WTC11 (cell line): Measurements from ENCODE around the gene FGF1. TPM values are rescaled to one million over a fixed set of nuclear protein-coding genes. Genes with fewer than 3 reads are reported as not detected.

Experiments used
- ATAC-seq: fragments of 200-7000 bp; cut with Tn5 transposase; 2 replicates; pipeline ENCODE4 v1.10.0; 2021; ENCODE audit warnings: mild to moderate bottlenecking, moderate library complexity
- CTCF ChIA-PET: fragments of 300-600 bp; sonication (Branson Sonifier 250); formaldehyde crosslinking; loops from one replicate; lab custom pipeline; 2021; ENCODE audit warnings: antibody characterized with exemption; lab: Charles Lee
- POLR2A ChIA-PET: fragments of 350-600 bp; sonication (Branson Sonifier 250); formaldehyde crosslinking; loops from one replicate; lab custom pipeline; 2021; ENCODE audit warnings: antibody characterized with exemption; lab: Charles Lee
- DNase-seq: peaks from one replicate; pipeline ENCODE4 v3.0.0; 2021; ENCODE audit warnings: low spot score
- H3K27ac Mint-ChIP-seq: 2 replicates; pipeline ENCODE4 v1.8.0; 2021; ENCODE audit warnings: mixed read lengths
- H3K27me3 Mint-ChIP-seq: 2 replicates; pipeline ENCODE4 v1.8.0; 2021; ENCODE audit warnings: low read depth, mild to moderate bottlenecking, moderate library complexity, mixed read lengths
- H3K36me3 Mint-ChIP-seq: 2 replicates; pipeline ENCODE4 v1.8.0; 2021; ENCODE audit warnings: mixed read lengths
- H3K4me1 Mint-ChIP-seq: 2 replicates; pipeline ENCODE4 v1.8.0; 2022; ENCODE audit warnings: mixed read lengths
- H3K4me3 Mint-ChIP-seq: 2 replicates; pipeline ENCODE4 v1.8.0; 2021; ENCODE audit warnings: mild to moderate bottlenecking, moderate library complexity, mixed read lengths
- H3K9me3 Mint-ChIP-seq: 2 replicates; pipeline ENCODE4 v1.8.0; 2021; ENCODE audit warnings: mixed read lengths
- AR ChIP-seq: fragments of 250-450 bp; sonication (Bioruptor Pico); IDR thresholded peaks from 2 replicates; pipeline ENCODE4 v1.9.0; 2021; ENCODE audit warnings: mild to moderate bottlenecking
- ATF3 ChIP-seq: sonication (generic); formaldehyde crosslinking; conservative IDR thresholded peaks from 2 replicates; pipeline ENCODE4 v1.8.1; 2022; ENCODE audit warnings: mild to moderate bottlenecking, missing genetic modification reagents
- CDX4 ChIP-seq: fragments of 250-450 bp; sonication (Bioruptor Pico); IDR thresholded peaks from 2 replicates; pipeline ENCODE4 v1.9.0; 2021; ENCODE audit warnings: moderate library complexity, mild to moderate bottlenecking, inconsistent platforms, borderline replicate concordance
- CREM ChIP-seq: sonication (generic); formaldehyde crosslinking; IDR thresholded peaks from 2 replicates; pipeline ENCODE4 v1.8.1; 2022; ENCODE audit warnings: mild to moderate bottlenecking, missing genetic modification reagents, moderate library complexity
- E2F5 ChIP-seq: sonication (generic); formaldehyde crosslinking; IDR thresholded peaks from 2 replicates; pipeline ENCODE4 v1.8.1; 2022; ENCODE audit warnings: mild to moderate bottlenecking, moderate library complexity, missing genetic modification reagents
- ELF4 ChIP-seq: sonication (generic); formaldehyde crosslinking; IDR thresholded peaks from 2 replicates; pipeline ENCODE4 v1.8.1; 2022; ENCODE audit warnings: low read depth, mild to moderate bottlenecking, moderate library complexity, missing genetic modification reagents
- ETV6 ChIP-seq: sonication (generic); formaldehyde crosslinking; IDR thresholded peaks from 2 replicates; pipeline ENCODE4 v1.8.1; 2022; ENCODE audit warnings: mild to moderate bottlenecking, missing genetic modification reagents
- FOXK1 ChIP-seq: sonication (generic); formaldehyde crosslinking; IDR thresholded peaks from 2 replicates; pipeline ENCODE4 v1.8.0; 2022; ENCODE audit warnings: mild to moderate bottlenecking, moderate library complexity, missing genetic modification reagents
- FOXP4 ChIP-seq: sonication (generic); formaldehyde crosslinking; IDR thresholded peaks from 2 replicates; pipeline ENCODE4 v1.8.0; 2022; ENCODE audit warnings: mild to moderate bottlenecking, missing genetic modification reagents
- KAT7 ChIP-seq: sonication (generic); formaldehyde crosslinking; IDR thresholded peaks from 2 replicates; pipeline ENCODE4 v1.8.1; 2023; ENCODE audit warnings: missing genetic modification reagents, mild to moderate bottlenecking, borderline replicate concordance
- MLX ChIP-seq: sonication (generic); formaldehyde crosslinking; IDR thresholded peaks from 2 replicates; pipeline ENCODE4 v1.8.1; 2023; ENCODE audit warnings: mild to moderate bottlenecking, missing genetic modification reagents, moderate library complexity
- MXD4 ChIP-seq: fragments of 250-450 bp; sonication (Bioruptor Pico); IDR thresholded peaks from 2 replicates; pipeline ENCODE4 v1.8.0; 2021; ENCODE audit warnings: mild to moderate bottlenecking, moderate library complexity, borderline replicate concordance
- NFATC4 ChIP-seq: fragments of 250-450 bp; sonication (Bioruptor Pico); IDR thresholded peaks from 2 replicates; pipeline ENCODE4 v1.9.0; 2021; ENCODE audit warnings: mild to moderate bottlenecking
- NFYB ChIP-seq: sonication (generic); formaldehyde crosslinking; conservative IDR thresholded peaks from 2 replicates; pipeline ENCODE4 v1.8.0; 2022; ENCODE audit warnings: low read depth, missing genetic modification reagents
- NR1H2 ChIP-seq: sonication (generic); formaldehyde crosslinking; IDR thresholded peaks from 2 replicates; pipeline ENCODE4 v1.9.0; 2021; ENCODE audit warnings: mild to moderate bottlenecking, moderate library complexity, missing genetic modification reagents
- PRRX2 ChIP-seq: fragments of 250-450 bp; sonication (Bioruptor Pico); IDR thresholded peaks from 2 replicates; pipeline ENCODE4 v1.8.0; 2021; ENCODE audit warnings: mild to moderate bottlenecking
- RORB ChIP-seq: fragments of 250-450 bp; sonication (Bioruptor Pico); IDR thresholded peaks from 2 replicates; pipeline ENCODE4 v1.9.0; 2021; ENCODE audit warnings: mild to moderate bottlenecking
- SOX15 ChIP-seq: fragments of 250-450 bp; sonication (Bioruptor Pico); IDR thresholded peaks from 2 replicates; pipeline ENCODE4 v1.9.0; 2021; ENCODE audit warnings: mild to moderate bottlenecking
- TEAD1 ChIP-seq: sonication (generic); formaldehyde crosslinking; IDR thresholded peaks from 2 replicates; pipeline ENCODE4 v1.8.0; 2022; ENCODE audit warnings: mild to moderate bottlenecking, missing genetic modification reagents
- TEAD4 ChIP-seq: sonication (generic); formaldehyde crosslinking; IDR thresholded peaks from 2 replicates; pipeline ENCODE4 v1.8.0; 2022; ENCODE audit warnings: mild to moderate bottlenecking, missing genetic modification reagents
- USF2 ChIP-seq: sonication (generic); formaldehyde crosslinking; IDR thresholded peaks from 2 replicates; pipeline ENCODE4 v1.8.1; 2023; ENCODE audit warnings: mild to moderate bottlenecking, missing genetic modification reagents, moderate library complexity
- ZMAT4 ChIP-seq: fragments of 250-450 bp; sonication (Bioruptor Pico); IDR thresholded peaks from 2 replicates; pipeline ENCODE4 v1.9.0; 2021; ENCODE audit warnings: mild to moderate bottlenecking
- ZNF263 ChIP-seq: sonication (generic); formaldehyde crosslinking; IDR thresholded peaks from 2 replicates; pipeline ENCODE4 v1.8.1; 2022; ENCODE audit warnings: low read depth, mild to moderate bottlenecking, moderate library complexity, missing genetic modification reagents
- ZNF423 ChIP-seq: fragments of 250-450 bp; sonication (Bioruptor Pico); IDR thresholded peaks from 2 replicates; pipeline ENCODE4 v2.1.2; 2022; ENCODE audit warnings: mild to moderate bottlenecking, moderate library complexity
- ZNF425 ChIP-seq: fragments of 250-450 bp; sonication (Bioruptor Pico); conservative IDR thresholded peaks from 2 replicates; pipeline ENCODE4 v1.9.0; 2021; ENCODE audit warnings: mild to moderate bottlenecking
- total RNA-seq: library from RNA; stranded (reverse); gene quantifications from 3 replicates; pipeline ENCODE4 v1.2.3, GENCODE V29; 2021

FGF1 gene
- total RNA-seq, 1 experiment from 2014 or later, result 0.55 TPM

- DNase-seq (no peak), ATAC-seq (no peak)
- H3K9me3 Mint-ChIP-seq, result peaks cover 7% of the 10 kb centered on the region; the same call in 1 of the 2 replicates
- ChIA-PET CTCF (no interaction called here), POLR2A (no interaction called here)
- no peak for TF ChIP-seq ZNF423 (CRISPR knock-in tag)
- no peak for TF ChIP-seq FOXK1
- no peak for TF ChIP-seq ATF3
- TF ChIP-seq PRRX2, result no peak
- TF ChIP-seq TEAD4 (CRISPR knock-in tag), result no peak
- TF ChIP-seq KAT7 (CRISPR knock-in tag), result no peak
- no peak for TF ChIP-seq MXD4 (CRISPR knock-in tag)
- no peak for TF ChIP-seq NR1H2 (CRISPR knock-in tag)
- no peak for TF ChIP-seq ETV6
- no peak for TF ChIP-seq CDX4 (CRISPR knock-in tag)
- no peak for TF ChIP-seq E2F5 (CRISPR knock-in tag)
- TF ChIP-seq AR (CRISPR knock-in tag), result no peak
- TF ChIP-seq ZNF425, result no peak
- TF ChIP-seq USF2 (CRISPR knock-in tag), result no peak
- no peak for TF ChIP-seq NFATC4 (CRISPR knock-in tag)
- TF ChIP-seq MLX (CRISPR knock-in tag), result no peak
- TF ChIP-seq ZMAT4, result no peak
- TF ChIP-seq RORB (CRISPR knock-in tag), result no peak
- no peaks in the 10 kb centered on the region; the same call in 1 of the 2 replicates for H3K27me3 Mint-ChIP-seq
- no peak overlapping the region for H3K4me3 Mint-ChIP-seq
- H3K27ac Mint-ChIP-seq, result no peak overlapping the region
- peaks cover 7% of the 10 kb centered on the region for H3K36me3 Mint-ChIP-seq
- peaks cover 6% of the 10 kb centered on the region for H3K4me1 Mint-ChIP-seq
Observed at GRCh38 chr5:142619815-142620214, 66.1 kb downstream of the FGF1 start.

- CTCF ChIA-PET, result interaction anchor here (2.1 kb wide), 1 partner anchor 37 kb away, joined by 9 read pairs; no protein-coding TSS in a partner anchor
- no peak for ATAC-seq
Observed at GRCh38 chr5:142618130-142618523, 67.8 kb downstream of the FGF1 start.

More at GRCh38 chr5:142618130-142618523, 67.8 kb downstream of the FGF1 start:
- Mint-ChIP-seq H3K27me3 (no peaks in the 10 kb centered on the region; the same call in 1 of the 2 replicates), H3K27ac (no peak overlapping the region), H3K4me1 (no peaks in the 10 kb centered on the region), H3K36me3 (peaks cover 7% of the 10 kb centered on the region), H3K4me3 (no peak overlapping the region)
- DNase-seq, result no peak
- TF ChIP-seq SOX15 (no peak), TEAD1 (CRISPR knock-in tag) (no peak), NFYB (CRISPR knock-in tag) (no peak), ELF4 (CRISPR knock-in tag) (no peak), FOXP4 (no peak), MLX (CRISPR knock-in tag) (no peak), ZNF263 (CRISPR knock-in tag) (no peak), FOXK1 (no peak), CREM (CRISPR knock-in tag) (no peak), NFATC4 (CRISPR knock-in tag) (no peak)
- TF ChIP-seq, all 79 proteins: peak for 0
- H3K9me3 Mint-ChIP-seq, result peaks cover 7% of the 10 kb centered on the region; the same call in 1 of the 2 replicates
- POLR2A ChIA-PET, result no interaction called here
